GM23338 (cell line): Measurements from ENCODE around the gene S100A7.

Experiments
- CTCF ChIP-seq, 2 experiments: fragments of 200-600 bp in 1 of 2; sonication (generic) in 1 of 2; conservative IDR thresholded peaks; 2 replicates each; pipeline versions ENCODE4 v1.5.1 to v1.6.1; 2016 to 2017; ENCODE audit warnings: antibody characterized with exemption in 2 of 2, low read depth in 2 of 2, mild to moderate bottlenecking in 2 of 2, moderate library complexity in 1 of 2
- EZH2 ChIP-seq: fragments of 200-600 bp; sonication (generic); IDR thresholded peaks from one replicate; pipeline ENCODE4 v1.8.0; 2017; ENCODE audit warnings: antibody characterized with exemption, mild to moderate bottlenecking, low read depth; ENCODE audit not compliant: unreplicated experiment
- EZH2phosphoT487 ChIP-seq: fragments of 200-600 bp; sonication (generic); IDR thresholded peaks from one replicate; pipeline ENCODE4 v1.8.1; 2018; ENCODE audit warnings: antibody characterized with exemption; ENCODE audit not compliant: unreplicated experiment
- JUNB ChIP-seq: IDR thresholded peaks from one replicate; pipeline ENCODE4 v1.6.1; 2016; ENCODE audit warnings: antibody characterized with exemption; ENCODE audit not compliant: unreplicated experiment
- NANOG ChIP-seq: IDR thresholded peaks from 2 replicates; pipeline ENCODE4 v1.6.1; 2016; ENCODE audit warnings: antibody characterized with exemption, borderline replicate concordance
- TF ChIP-seq, protein P1 (sequence below): IDR thresholded peaks from one replicate; pipeline ENCODE4 v1.6.1; 2018; ENCODE audit warnings: antibody characterized with exemption; ENCODE audit not compliant: unreplicated experiment

DNA sequence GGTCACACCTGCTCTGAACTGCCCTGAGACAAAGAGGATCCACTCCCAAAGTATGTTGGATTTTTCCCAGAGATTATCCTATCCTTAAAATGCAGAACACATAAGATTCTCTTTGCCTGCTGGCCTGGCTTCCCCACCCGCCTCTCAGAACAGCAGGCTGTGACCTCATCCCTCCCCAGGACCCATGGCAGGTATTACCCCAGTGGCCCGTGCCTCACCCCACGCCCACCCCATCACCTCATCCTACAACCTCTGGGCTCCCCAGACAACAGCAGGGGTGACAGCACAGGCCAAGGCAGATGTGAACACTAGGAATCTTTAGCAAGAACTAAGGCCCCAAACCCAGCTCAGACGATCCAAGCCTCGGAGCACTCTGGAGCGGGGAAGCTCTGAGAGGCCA is 35.1 kb upstream of the S100A7 start:
- TF ChIP-seq CTCF (conservative IDR thresholded peaks at IDR 0.05; ENCODE audit: low read depth in 2 of 2) (no peak), JUNB (no peak), EZH2 (no peak), NANOG (no peak), EZH2phosphoT487 (no peak)
- TF ChIP-seq, protein P1, sequence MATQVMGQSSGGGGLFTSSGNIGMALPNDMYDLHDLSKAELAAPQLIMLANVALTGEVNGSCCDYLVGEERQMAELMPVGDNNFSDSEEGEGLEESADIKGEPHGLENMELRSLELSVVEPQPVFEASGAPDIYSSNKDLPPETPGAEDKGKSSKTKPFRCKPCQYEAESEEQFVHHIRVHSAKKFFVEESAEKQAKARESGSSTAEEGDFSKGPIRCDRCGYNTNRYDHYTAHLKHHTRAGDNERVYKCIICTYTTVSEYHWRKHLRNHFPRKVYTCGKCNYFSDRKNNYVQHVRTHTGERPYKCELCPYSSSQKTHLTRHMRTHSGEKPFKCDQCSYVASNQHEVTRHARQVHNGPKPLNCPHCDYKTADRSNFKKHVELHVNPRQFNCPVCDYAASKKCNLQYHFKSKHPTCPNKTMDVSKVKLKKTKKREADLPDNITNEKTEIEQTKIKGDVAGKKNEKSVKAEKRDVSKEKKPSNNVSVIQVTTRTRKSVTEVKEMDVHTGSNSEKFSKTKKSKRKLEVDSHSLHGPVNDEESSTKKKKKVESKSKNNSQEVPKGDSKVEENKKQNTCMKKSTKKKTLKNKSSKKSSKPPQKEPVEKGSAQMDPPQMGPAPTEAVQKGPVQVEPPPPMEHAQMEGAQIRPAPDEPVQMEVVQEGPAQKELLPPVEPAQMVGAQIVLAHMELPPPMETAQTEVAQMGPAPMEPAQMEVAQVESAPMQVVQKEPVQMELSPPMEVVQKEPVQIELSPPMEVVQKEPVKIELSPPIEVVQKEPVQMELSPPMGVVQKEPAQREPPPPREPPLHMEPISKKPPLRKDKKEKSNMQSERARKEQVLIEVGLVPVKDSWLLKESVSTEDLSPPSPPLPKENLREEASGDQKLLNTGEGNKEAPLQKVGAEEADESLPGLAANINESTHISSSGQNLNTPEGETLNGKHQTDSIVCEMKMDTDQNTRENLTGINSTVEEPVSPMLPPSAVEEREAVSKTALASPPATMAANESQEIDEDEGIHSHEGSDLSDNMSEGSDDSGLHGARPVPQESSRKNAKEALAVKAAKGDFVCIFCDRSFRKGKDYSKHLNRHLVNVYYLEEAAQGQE: no peak
